ENCODE measurements around the gene POLA1.

POLA1 gene

GRCh38 chrX:24759786-24760185 is 66.1 kb downstream of the POLA1 start:
- Histone ChIP-seq H3K4me1 (ENCODE audit: control insufficient read depth in 2 of 2, insufficient read depth in 2 of 2, low read length in 2 of 2) (no peaks in the 10 kb centered on the region), H3K27ac (ENCODE audit: low read depth in 2 of 2, low read length in 2 of 2) (no peak overlapping the region), H3K4me3 (ENCODE audit: low read length in 2 of 2) (no peak overlapping the region), H3K9ac (ENCODE audit: low read depth in 1 of 2, low read length in 2 of 2) (no peak overlapping the region), H3K36me3 (ENCODE audit: control insufficient read depth in 2 of 2, insufficient read depth in 2 of 2, low read length in 2 of 2) (no peaks in the 10 kb centered on the region), H3K9me3 (ENCODE audit: control insufficient read depth in 2 of 2, low read length in 2 of 2) (no peaks in the 10 kb centered on the region), H3K27me3 (ENCODE audit: control insufficient read depth in 2 of 2, insufficient read depth in 2 of 2, low read length in 2 of 2) (no peaks in the 10 kb centered on the region)

DNA sequence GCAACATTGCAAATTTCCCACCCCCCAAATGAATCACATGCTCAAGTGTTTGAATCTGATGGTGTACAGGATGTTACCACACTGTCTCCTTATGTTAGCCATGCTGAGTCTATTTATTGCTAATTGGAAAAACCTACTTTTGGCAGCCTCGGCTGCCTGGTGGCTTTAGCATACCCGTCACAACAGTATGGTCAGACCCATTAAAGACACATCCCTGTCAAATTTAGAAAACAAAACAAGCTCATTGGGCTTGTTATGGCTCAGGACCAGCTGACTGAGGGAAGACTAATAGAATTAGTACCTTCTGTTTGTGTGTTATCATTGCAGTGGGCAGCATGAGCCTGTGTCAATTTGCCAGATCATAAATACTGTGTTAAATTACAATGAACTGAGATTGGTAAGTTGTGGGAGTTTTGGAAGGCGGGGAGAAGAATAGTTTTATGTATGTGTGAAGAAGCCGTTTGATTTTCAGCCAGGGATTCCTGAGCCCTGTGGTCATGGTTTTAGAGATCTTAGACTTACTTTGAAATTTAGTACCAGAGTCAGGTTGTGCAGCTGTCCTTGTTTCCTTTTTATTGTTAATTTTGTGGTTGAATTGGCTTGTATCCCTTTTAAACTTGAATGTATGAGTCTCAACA is 66.8 kb downstream of the POLA1 start:
- H3K9me3 ChIP-seq (ENCODE audit: control insufficient read depth in 2 of 2, low read length in 2 of 2), result no peaks in the 10 kb centered on the region
- no peaks in the 10 kb centered on the region for H3K36me3 ChIP-seq (ENCODE audit: control insufficient read depth in 2 of 2, insufficient read depth in 2 of 2, low read length in 2 of 2)
- no peaks in the 10 kb centered on the region for H3K27me3 ChIP-seq (ENCODE audit: control insufficient read depth in 2 of 2, insufficient read depth in 2 of 2, low read length in 2 of 2)
- H3K4me1 ChIP-seq (ENCODE audit: control insufficient read depth in 2 of 2, insufficient read depth in 2 of 2, low read length in 2 of 2), result no peaks in the 10 kb centered on the region
- H3K4me3 ChIP-seq (ENCODE audit: low read length in 2 of 2), result no peak overlapping the region
- no peak overlapping the region for H3K27ac ChIP-seq (ENCODE audit: low read depth in 2 of 2, low read length in 2 of 2)
- H3K9ac ChIP-seq (ENCODE audit: low read depth in 1 of 2, low read length in 2 of 2), result no peak overlapping the region

DNA sequence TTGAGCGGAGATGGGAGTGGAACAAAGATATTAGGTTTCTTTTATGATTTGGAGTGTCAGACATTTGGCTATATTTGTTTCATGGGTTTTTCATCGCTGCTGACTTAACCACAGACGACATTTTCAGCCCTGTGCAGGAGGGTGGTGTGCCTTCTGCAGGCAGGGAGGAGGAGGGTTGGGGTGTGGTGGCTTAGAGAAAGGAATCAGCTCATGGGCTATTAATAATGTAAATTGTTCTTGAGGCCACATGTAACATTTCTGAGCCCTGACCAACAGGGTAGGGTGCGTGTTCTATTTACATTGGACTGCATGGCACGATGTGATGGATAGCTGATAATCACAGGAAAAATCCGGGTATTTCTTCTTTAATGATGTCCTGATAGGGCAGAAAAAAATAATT is 67.6 kb downstream of the POLA1 start:
- H3K9me3 ChIP-seq (ENCODE audit: control insufficient read depth in 2 of 2, low read length in 2 of 2), result no peaks in the 10 kb centered on the region
- H3K4me3 ChIP-seq (ENCODE audit: low read length in 2 of 2), result no peak overlapping the region
- H3K9ac ChIP-seq (ENCODE audit: low read depth in 1 of 2, low read length in 2 of 2), result no peak overlapping the region
- H3K27ac ChIP-seq (ENCODE audit: low read depth in 2 of 2, low read length in 2 of 2), result no peak overlapping the region
- H3K36me3 ChIP-seq (ENCODE audit: control insufficient read depth in 2 of 2, insufficient read depth in 2 of 2, low read length in 2 of 2), result no peaks in the 10 kb centered on the region
- H3K4me1 ChIP-seq (ENCODE audit: control insufficient read depth in 2 of 2, insufficient read depth in 2 of 2, low read length in 2 of 2), result no peaks in the 10 kb centered on the region
- H3K27me3 ChIP-seq (ENCODE audit: control insufficient read depth in 2 of 2, insufficient read depth in 2 of 2, low read length in 2 of 2), result no peaks in the 10 kb centered on the region

DNA sequence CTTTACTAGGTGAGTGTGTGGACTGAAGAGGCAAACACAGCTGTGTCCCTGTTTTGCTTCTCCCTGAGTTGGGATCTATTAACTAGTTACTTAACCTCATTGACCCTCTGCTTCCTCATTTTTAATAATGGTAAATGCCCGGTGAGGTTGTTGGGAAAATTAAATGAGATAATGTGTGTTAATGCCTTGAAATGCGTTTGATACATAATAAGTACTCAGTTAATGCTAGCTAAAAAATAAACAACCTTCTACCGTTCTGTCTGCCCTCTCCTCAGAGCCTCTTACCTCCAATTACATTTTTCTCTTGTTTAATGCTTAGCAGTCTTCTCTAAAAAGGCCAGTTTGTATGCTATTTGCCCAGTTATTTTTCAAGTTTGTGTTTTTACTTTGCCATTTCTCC is 70.3 kb downstream of the POLA1 start:
- Histone ChIP-seq H3K4me3 (ENCODE audit: low read length in 2 of 2) (no peak overlapping the region), H3K4me1 (ENCODE audit: control insufficient read depth in 2 of 2, insufficient read depth in 2 of 2, low read length in 2 of 2) (no peaks in the 10 kb centered on the region), H3K27ac (ENCODE audit: low read depth in 2 of 2, low read length in 2 of 2) (no peak overlapping the region), H3K9me3 (ENCODE audit: control insufficient read depth in 2 of 2, low read length in 2 of 2) (no peaks in the 10 kb centered on the region), H3K36me3 (ENCODE audit: control insufficient read depth in 2 of 2, insufficient read depth in 2 of 2, low read length in 2 of 2) (no peaks in the 10 kb centered on the region), H3K9ac (ENCODE audit: low read depth in 1 of 2, low read length in 2 of 2) (no peak overlapping the region), H3K27me3 (ENCODE audit: control insufficient read depth in 2 of 2, insufficient read depth in 2 of 2, low read length in 2 of 2) (no peaks in the 10 kb centered on the region)

GRCh38 chrX:24767557-24767956 is 73.8 kb downstream of the POLA1 start:
- no peaks in the 10 kb centered on the region for H3K36me3 ChIP-seq (ENCODE audit: control insufficient read depth in 2 of 2, insufficient read depth in 2 of 2, low read length in 2 of 2)
- no peak overlapping the region for H3K4me3 ChIP-seq (ENCODE audit: low read length in 2 of 2)
- H3K9me3 ChIP-seq (ENCODE audit: control insufficient read depth in 2 of 2, low read length in 2 of 2), result no peaks in the 10 kb centered on the region
- no peak overlapping the region for H3K27ac ChIP-seq (ENCODE audit: low read depth in 2 of 2, low read length in 2 of 2)
- H3K9ac ChIP-seq (ENCODE audit: low read depth in 1 of 2, low read length in 2 of 2), result no peak overlapping the region
- no peaks in the 10 kb centered on the region for H3K27me3 ChIP-seq (ENCODE audit: control insufficient read depth in 2 of 2, insufficient read depth in 2 of 2, low read length in 2 of 2)
- no peaks in the 10 kb centered on the region for H3K4me1 ChIP-seq (ENCODE audit: control insufficient read depth in 2 of 2, insufficient read depth in 2 of 2, low read length in 2 of 2)

GRCh38 chrX:24768556-24768955 is 74.8 kb downstream of the POLA1 start:
- H3K36me3 ChIP-seq (ENCODE audit: control insufficient read depth in 2 of 2, insufficient read depth in 2 of 2, low read length in 2 of 2), result no peaks in the 10 kb centered on the region
- no peaks in the 10 kb centered on the region for H3K27me3 ChIP-seq (ENCODE audit: control insufficient read depth in 2 of 2, insufficient read depth in 2 of 2, low read length in 2 of 2)
- no peaks in the 10 kb centered on the region for H3K9me3 ChIP-seq (ENCODE audit: control insufficient read depth in 2 of 2, low read length in 2 of 2)
- no peaks in the 10 kb centered on the region for H3K4me1 ChIP-seq (ENCODE audit: control insufficient read depth in 2 of 2, insufficient read depth in 2 of 2, low read length in 2 of 2)
- H3K4me3 ChIP-seq (ENCODE audit: low read length in 2 of 2), result no peak overlapping the region
- no peak overlapping the region for H3K27ac ChIP-seq (ENCODE audit: low read depth in 2 of 2, low read length in 2 of 2)
- no peak overlapping the region for H3K9ac ChIP-seq (ENCODE audit: low read depth in 1 of 2, low read length in 2 of 2)

- Histone ChIP-seq H3K9me3 (ENCODE audit: control insufficient read depth in 2 of 2, low read length in 2 of 2) (no peaks in the 10 kb centered on the region), H3K4me3 (ENCODE audit: low read length in 2 of 2) (no peak overlapping the region), H3K36me3 (ENCODE audit: control insufficient read depth in 2 of 2, insufficient read depth in 2 of 2, low read length in 2 of 2) (no peaks in the 10 kb centered on the region), H3K4me1 (ENCODE audit: control insufficient read depth in 2 of 2, insufficient read depth in 2 of 2, low read length in 2 of 2) (no peaks in the 10 kb centered on the region), H3K27ac (ENCODE audit: low read depth in 2 of 2, low read length in 2 of 2) (no peak overlapping the region), H3K27me3 (ENCODE audit: control insufficient read depth in 2 of 2, insufficient read depth in 2 of 2, low read length in 2 of 2) (no peaks in the 10 kb centered on the region), H3K9ac (ENCODE audit: low read depth in 1 of 2, low read length in 2 of 2) (no peak overlapping the region)
Measured at GRCh38 chrX:24774650-24775049, 80.9 kb downstream of the POLA1 start.

DNA sequence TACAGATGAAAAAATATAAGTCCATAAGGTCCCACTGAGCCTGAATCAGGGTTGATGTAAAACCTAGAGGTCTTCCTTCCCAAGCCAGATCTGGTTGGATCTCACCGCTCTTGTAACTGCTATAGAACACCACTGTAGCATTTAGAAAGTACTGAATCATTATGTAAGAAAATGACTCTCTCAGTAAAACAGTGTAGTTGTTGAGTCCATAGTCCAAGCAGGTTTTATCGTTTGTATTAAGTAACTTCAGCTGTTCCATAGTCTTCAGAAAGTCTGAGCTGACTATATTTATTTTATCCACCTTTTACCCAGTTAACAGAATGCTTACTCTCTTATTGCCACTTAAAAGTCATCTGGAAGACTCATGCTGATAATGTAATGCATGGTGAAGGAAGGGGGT is 82.2 kb downstream of the POLA1 start:
- Histone ChIP-seq H3K9me3 (ENCODE audit: control insufficient read depth in 2 of 2, low read length in 2 of 2) (no peaks in the 10 kb centered on the region), H3K9ac (ENCODE audit: low read depth in 1 of 2, low read length in 2 of 2) (no peak overlapping the region), H3K27ac (ENCODE audit: low read depth in 2 of 2, low read length in 2 of 2) (no peak overlapping the region), H3K36me3 (ENCODE audit: control insufficient read depth in 2 of 2, insufficient read depth in 2 of 2, low read length in 2 of 2) (no peaks in the 10 kb centered on the region), H3K4me3 (ENCODE audit: low read length in 2 of 2) (no peak overlapping the region), H3K4me1 (ENCODE audit: control insufficient read depth in 2 of 2, insufficient read depth in 2 of 2, low read length in 2 of 2) (no peaks in the 10 kb centered on the region), H3K27me3 (ENCODE audit: control insufficient read depth in 2 of 2, insufficient read depth in 2 of 2, low read length in 2 of 2) (no peaks in the 10 kb centered on the region)

DNA sequence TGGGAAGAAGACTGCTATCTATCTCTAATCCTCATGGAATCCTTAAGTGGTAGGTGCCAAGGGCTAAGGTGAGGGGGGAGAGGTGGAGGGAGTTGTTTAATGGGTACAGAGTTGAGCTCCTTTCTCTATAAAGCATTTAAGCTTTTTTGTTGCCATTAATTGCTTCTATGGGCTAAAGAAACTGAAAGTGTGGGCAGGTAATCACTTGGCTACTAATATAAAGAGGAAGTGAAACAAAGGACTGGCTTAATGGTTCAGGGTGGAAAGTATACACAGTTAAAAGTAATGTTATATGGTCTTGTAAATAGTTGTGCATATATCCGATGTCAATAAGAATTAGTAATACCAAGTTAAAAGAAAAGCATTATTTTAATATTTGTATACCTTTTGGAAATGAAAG is 83.9 kb downstream of the POLA1 start:
- no peaks in the 10 kb centered on the region for H3K9me3 ChIP-seq (ENCODE audit: control insufficient read depth in 2 of 2, low read length in 2 of 2)
- no peak overlapping the region for H3K27ac ChIP-seq (ENCODE audit: low read depth in 2 of 2, low read length in 2 of 2)
- H3K4me1 ChIP-seq (ENCODE audit: control insufficient read depth in 2 of 2, insufficient read depth in 2 of 2, low read length in 2 of 2), result no peaks in the 10 kb centered on the region
- no peak overlapping the region for H3K4me3 ChIP-seq (ENCODE audit: low read length in 2 of 2)
- no peak overlapping the region for H3K9ac ChIP-seq (ENCODE audit: low read depth in 1 of 2, low read length in 2 of 2)
- no peaks in the 10 kb centered on the region for H3K27me3 ChIP-seq (ENCODE audit: control insufficient read depth in 2 of 2, insufficient read depth in 2 of 2, low read length in 2 of 2)
- H3K36me3 ChIP-seq (ENCODE audit: control insufficient read depth in 2 of 2, insufficient read depth in 2 of 2, low read length in 2 of 2), result no peaks in the 10 kb centered on the region

GRCh38 chrX:24782011-24782410 is 88.3 kb downstream of the POLA1 start:
- H3K9me3 ChIP-seq (ENCODE audit: control insufficient read depth in 2 of 2, low read length in 2 of 2), result no peaks in the 10 kb centered on the region
- H3K36me3 ChIP-seq (ENCODE audit: control insufficient read depth in 2 of 2, insufficient read depth in 2 of 2, low read length in 2 of 2), result no peaks in the 10 kb centered on the region
- no peak overlapping the region for H3K4me3 ChIP-seq (ENCODE audit: low read length in 2 of 2)
- H3K27ac ChIP-seq (ENCODE audit: low read depth in 2 of 2, low read length in 2 of 2), result no peak overlapping the region
- H3K9ac ChIP-seq (ENCODE audit: low read depth in 1 of 2, low read length in 2 of 2), result no peak overlapping the region
- no peaks in the 10 kb centered on the region for H3K27me3 ChIP-seq (ENCODE audit: control insufficient read depth in 2 of 2, insufficient read depth in 2 of 2, low read length in 2 of 2)
- H3K4me1 ChIP-seq (ENCODE audit: control insufficient read depth in 2 of 2, insufficient read depth in 2 of 2, low read length in 2 of 2), result no peaks in the 10 kb centered on the region

GRCh38 chrX:24789047-24789446 is 95.3 kb downstream of the POLA1 start:
- no peak overlapping the region for H3K4me3 ChIP-seq (ENCODE audit: low read length in 2 of 2)
- no peak overlapping the region for H3K27ac ChIP-seq (ENCODE audit: low read depth in 2 of 2, low read length in 2 of 2)
- no peak overlapping the region for H3K9ac ChIP-seq (ENCODE audit: low read depth in 1 of 2, low read length in 2 of 2)
- peaks cover 0 to 3% of the 10 kb centered on the region in 2 donors for H3K27me3 ChIP-seq (ENCODE audit: control insufficient read depth in 2 of 2, insufficient read depth in 2 of 2, low read length in 2 of 2)
- no peaks in the 10 kb centered on the region for H3K36me3 ChIP-seq (ENCODE audit: control insufficient read depth in 2 of 2, insufficient read depth in 2 of 2, low read length in 2 of 2)
- H3K9me3 ChIP-seq (ENCODE audit: control insufficient read depth in 2 of 2, low read length in 2 of 2), result no peaks in the 10 kb centered on the region
- no peaks in the 10 kb centered on the region for H3K4me1 ChIP-seq (ENCODE audit: control insufficient read depth in 2 of 2, insufficient read depth in 2 of 2, low read length in 2 of 2)
